HG03442 (cell line): Measurements from ENCODE around the gene CDIPT.
A peak's percentile ranks its signal among the peaks of the same experiment; 100 is the strongest.

Experiments used
- ATAC-seq: cut with Tn5 transposase; IDR thresholded peaks from one replicate; pipeline ENCODE4 v1.9.1; 2021; ENCODE audit warnings: mild to moderate bottlenecking, moderate library complexity; ENCODE audit not compliant: unreplicated experiment

The CDIPT gene

DNA sequence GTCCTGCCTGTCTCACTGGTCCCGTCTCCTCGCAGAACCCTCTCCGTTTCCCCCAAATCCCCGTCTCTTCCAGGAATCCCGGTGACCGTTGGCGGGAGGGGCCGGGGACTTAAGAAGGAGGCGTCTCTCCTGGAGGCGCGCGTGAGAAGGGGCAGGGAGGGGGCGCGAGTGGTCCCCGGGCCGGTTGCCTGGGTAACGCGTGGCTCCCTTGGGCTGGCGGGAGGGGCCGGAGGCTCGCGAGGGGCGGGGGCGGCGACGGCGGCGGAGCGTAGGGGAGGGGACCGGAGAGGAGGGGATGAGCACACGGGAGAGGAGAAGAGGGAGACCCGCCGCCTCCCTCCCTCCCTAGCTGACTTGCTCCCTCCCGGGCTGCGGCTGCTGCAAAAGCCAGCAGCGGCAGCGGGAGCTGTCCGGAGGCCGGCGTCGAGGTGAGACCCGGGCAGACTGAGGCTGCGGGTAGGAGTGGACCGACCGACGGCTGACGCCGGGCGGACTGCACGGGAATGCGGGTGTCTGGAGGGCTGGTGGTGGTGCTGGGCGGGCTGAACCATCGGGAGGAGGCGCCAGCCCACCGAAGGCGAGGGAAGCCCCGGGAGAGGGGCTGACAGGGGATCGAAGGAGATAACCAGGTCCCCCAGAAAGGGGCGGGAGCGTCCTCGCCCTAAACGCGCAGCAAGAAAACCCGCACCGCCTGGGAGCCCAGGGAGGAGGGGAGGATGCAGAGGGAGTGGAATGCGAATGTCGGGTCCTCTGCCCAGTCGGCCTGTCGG is 50.9 kb downstream of the CDIPT start, which contains the start of gene PRRT2:
PRRT2 (plus strand) TSS at position 298 of the 770 bp plus-strand sequence. CDS start 862 bp downstream, outside the sequence.
- no peak for ATAC-seq

DNA sequence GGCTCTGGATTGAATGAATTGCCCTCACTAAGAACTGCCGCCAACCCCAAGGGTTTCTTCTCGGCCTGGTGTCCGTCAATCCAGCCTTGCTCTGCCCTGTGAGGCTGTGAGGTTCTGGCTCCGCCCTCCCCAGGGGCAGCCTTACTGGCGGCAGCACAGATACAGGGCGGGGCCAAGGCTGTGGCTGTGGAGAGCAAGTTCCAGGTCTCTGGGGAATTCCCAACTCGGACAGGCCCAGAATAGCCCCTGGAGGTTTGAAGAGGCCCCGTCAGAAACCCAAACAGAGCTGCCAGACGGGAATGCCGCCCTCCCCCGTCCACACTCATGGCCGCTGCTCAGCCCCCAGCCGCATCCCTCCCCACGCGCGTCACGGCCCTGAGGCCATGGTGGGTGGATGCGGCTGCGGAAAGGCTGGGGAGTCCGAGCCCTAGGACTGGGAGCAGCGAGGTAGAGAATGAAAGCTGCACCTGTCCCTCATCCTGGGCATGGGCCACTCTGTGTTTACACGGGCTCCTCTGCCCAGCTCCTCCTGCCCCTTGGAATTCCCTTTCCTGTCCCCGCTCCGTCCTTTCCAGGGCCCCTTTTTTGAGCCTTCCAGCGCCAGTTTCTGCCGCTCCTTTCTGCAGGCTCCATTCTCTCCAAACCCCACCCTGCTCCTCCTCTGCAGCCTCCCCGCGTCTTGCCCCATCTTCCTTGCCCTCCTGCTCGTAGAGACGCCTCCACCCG is 51.7 kb downstream of the CDIPT start:
- peak; percentile 35 for ATAC-seq

GRCh38 chr16:29810699-29811169 is 52.3 kb downstream of the CDIPT start:
- ATAC-seq = no peak

DNA sequence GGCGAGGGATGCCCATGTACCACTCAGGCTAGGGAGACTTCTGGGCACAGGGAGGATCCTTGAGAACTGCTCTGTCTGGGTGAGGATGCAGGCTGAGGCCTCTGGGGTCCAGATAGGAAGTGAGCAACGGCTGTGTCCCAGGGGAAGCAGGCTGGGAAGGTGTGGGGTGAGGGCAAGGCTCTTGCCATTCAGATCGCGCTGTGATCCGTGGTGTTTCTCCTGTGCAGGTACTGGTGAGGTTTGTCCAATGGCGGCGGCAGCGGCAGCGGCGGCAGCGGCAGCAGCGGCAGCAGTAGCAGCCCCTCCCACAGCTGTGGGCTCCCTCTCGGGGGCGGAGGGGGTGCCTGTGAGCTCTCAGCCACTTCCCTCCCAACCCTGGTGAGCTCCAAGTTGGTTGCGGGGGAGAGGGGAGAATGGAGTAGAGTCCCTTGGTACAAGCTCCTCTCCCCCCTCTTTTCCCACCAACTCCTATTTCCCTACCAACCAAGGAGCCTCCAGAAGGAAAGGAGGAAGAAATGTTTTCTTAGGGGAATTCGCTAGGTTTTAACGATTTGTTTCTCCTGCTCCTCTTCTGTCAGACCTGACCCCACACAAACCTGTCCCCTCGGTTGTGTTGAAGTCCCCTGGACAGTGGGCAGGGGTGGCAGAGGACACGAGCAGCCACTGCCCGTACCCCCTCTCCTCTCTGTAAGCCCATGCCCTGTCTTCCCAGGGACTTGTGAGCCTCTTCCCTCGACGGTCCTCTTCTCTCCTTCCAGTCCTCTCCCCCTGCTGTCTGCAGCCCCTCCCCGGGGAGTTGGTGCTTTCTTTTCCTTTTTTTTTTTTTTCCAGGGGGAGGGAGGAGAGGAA is 53.0 kb downstream of the CDIPT start:
- no peak for ATAC-seq

DNA sequence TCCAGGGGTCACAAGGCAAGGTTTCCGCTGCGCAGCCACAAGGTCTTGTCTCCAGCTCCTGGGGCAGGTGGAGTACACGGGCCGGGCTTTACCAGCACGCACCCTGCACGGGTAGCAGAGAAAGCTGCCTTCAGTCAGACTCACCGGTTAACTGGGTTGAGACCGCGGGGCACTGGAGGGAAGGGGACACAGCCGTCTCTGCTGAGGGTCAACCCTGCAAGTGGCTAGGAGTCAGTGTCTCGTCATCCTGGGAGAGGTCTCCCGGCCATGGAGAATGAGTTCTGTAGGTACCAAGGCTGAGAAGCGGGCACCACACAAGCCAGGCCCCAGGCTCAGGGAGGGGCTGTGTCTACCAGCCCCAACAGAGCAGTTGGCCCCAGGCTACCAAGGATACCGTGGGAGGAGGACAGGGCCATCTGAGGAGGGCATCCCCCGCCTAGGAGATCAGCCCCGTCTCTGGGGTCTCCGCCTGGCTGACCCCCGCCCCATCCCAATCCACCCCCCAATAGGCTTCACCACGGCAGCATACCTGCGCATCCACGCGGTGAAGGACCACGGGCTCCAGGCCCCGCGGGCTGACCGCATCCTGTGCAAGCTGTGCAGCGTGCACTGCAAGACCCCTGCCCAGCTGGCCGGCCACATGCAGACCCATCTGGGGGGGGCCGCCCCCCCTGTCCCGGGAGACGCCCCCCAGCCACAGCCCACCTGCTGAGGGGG is 53.8 kb downstream of the CDIPT start:
- no peak for ATAC-seq
